Small intestine (tissue), 7 donors: Measurements from ENCODE around the gene PGAM1. TPM values are rescaled to one million over a fixed set of nuclear protein-coding genes. Genes with fewer than 3 reads are reported as not detected.

Experiments
- DNase-seq, 2 donors: peaks; one replicate each; pipeline versions ENCODE4 v3.0.0 to v3.0.0-alpha.2; 2013
- FAIRE-seq: peaks from 2 replicates; lab custom pipeline; 2012; peaks lifted over from hg19 to GRCh38; lab: Jason Lieb, UNC
- H3K27ac ChIP-seq, 3 donors: one replicate each; pipeline ENCODE4 v1.5.1; 2013; ENCODE audit warnings: low read length in 2 of 3, mild to moderate bottlenecking in 2 of 3, control low read depth in 1 of 3, inconsistent platforms in 1 of 3, low read depth in 1 of 3, moderate library complexity in 1 of 3
- H3K27me3 ChIP-seq, 3 donors: one replicate each; pipeline ENCODE4 v1.6.1; 2013; ENCODE audit warnings: low read length in 3 of 3, inconsistent platforms in 1 of 3; ENCODE audit not compliant: control insufficient read depth in 3 of 3, insufficient read depth in 3 of 3
- H3K36me3 ChIP-seq, 3 donors: one replicate each; pipeline ENCODE4 v1.6.1; 2013; ENCODE audit warnings: low read length in 3 of 3, inconsistent platforms in 1 of 3, low read depth in 1 of 3, mild to moderate bottlenecking in 1 of 3, moderate library complexity in 1 of 3; ENCODE audit not compliant: control insufficient read depth in 3 of 3, insufficient read depth in 2 of 3
- H3K4me1 ChIP-seq, 3 donors: one replicate each; pipeline ENCODE4 v1.6.1; 2013; ENCODE audit warnings: low read length in 2 of 3, inconsistent platforms in 1 of 3, low read depth in 1 of 3, mild to moderate bottlenecking in 1 of 3, moderate library complexity in 1 of 3; ENCODE audit not compliant: control insufficient read depth in 3 of 3, insufficient read depth in 2 of 3
- H3K4me3 ChIP-seq, 3 donors: one replicate each; pipeline ENCODE4 v1.5.1; 2013; ENCODE audit warnings: low read length in 3 of 3, control low read depth in 1 of 3, inconsistent platforms in 1 of 3, low read depth in 1 of 3, mild to moderate bottlenecking in 1 of 3, moderate library complexity in 1 of 3
- H3K9me3 ChIP-seq, 2 donors: one replicate each; pipeline ENCODE4 v1.6.1; 2013; ENCODE audit warnings: low read depth in 1 of 2, low read length in 1 of 2; ENCODE audit not compliant: control insufficient read depth in 2 of 2, insufficient read depth in 1 of 2
- WGBS, 3 donors: extraction: QIAGEN DNeasy Blood & Tissue Kit; methylation state at CpG; one replicate each; pipeline ENCODE4 v1.1.7; 2013; 5-methylcytosine and 5-hydroxymethylcytosine counted together
- polyA plus RNA-seq, 4 donors: library from polyadenylated mRNA; stranded (reverse) in 3 of 4; unstranded in 1 of 4; fragments of 200-250 nt in 3 of 4; fragments of 120-200 nt in 1 of 4; gene quantifications; one replicate each; pipeline versions ENCODE4 v1.2.1 to v1.2.3, GENCODE V29; 2013
- donor health status: healthy with polysubstance abuse.
- donor health status: control.
- donor health status: control.
- donor health status: Bipolar disorder and iron deficiency.
- donor health status: healthy.

PGAM1 gene
- polyA plus RNA-seq, 4 donors = 129 to 300 (median 235) TPM

- FAIRE-seq (no peak), DNase-seq (no peak)
- WGBS, 3 donors = 88 to 93% (median 91%) methylated on average over 6 of the region's 6 CpGs
- Histone ChIP-seq H3K4me1 (peaks cover 0 to 1% (median 0%) of the 10 kb centered on the region in 3 donors), H3K27me3 (no peaks in the 10 kb centered on the region), H3K4me3 (no peak overlapping the region), H3K9me3 (no peaks in the 10 kb centered on the region), H3K36me3 (peaks cover 2 to 53% (median 9%) of the 10 kb centered on the region in 3 donors), H3K27ac (no peak overlapping the region)
These were observed 26.4 kb downstream of the PGAM1 start for GRCh38 chr10:97452352-97452751.

GRCh38 chr10:97454330-97455036 lies 28.5 kb downstream of the PGAM1 start:
- Histone ChIP-seq H3K4me3 (no peak overlapping the region), H3K36me3 (peaks cover 7 to 74% (median 15%) of the 10 kb centered on the region in 3 donors), H3K9me3 (no peaks in the 10 kb centered on the region), H3K27me3 (no peaks in the 10 kb centered on the region), H3K4me1 (no peaks in the 10 kb centered on the region), H3K27ac (no peak overlapping the region)
- no peak for FAIRE-seq
- 69 to 81% (median 74%) methylated on average over 3 of the region's 3 CpGs for WGBS, 3 donors
- DNase-seq = peak in 1 of 2 donors; percentile 44

- Histone ChIP-seq H3K9me3 (no peaks in the 10 kb centered on the region), H3K4me1 (no peaks in the 10 kb centered on the region), H3K27me3 (no peaks in the 10 kb centered on the region), H3K27ac (no peak overlapping the region), H3K36me3 (peaks cover 20 to 84% (median 23%) of the 10 kb centered on the region in 3 donors), H3K4me3 (no peak overlapping the region)
- WGBS, 3 donors = 63 to 82% (median 73%) methylated on average over 5 of the region's 5 CpGs
- FAIRE-seq = no peak
- no peak for DNase-seq
These were observed 30.2 kb downstream of the PGAM1 start for GRCh38 chr10:97456034-97456685.

- no peak for FAIRE-seq
- H3K4me1 ChIP-seq = no peaks in the 10 kb centered on the region
- peaks cover 21 to 84% (median 28%) of the 10 kb centered on the region in 3 donors for H3K36me3 ChIP-seq
- no peak for DNase-seq
- no peaks in the 10 kb centered on the region for H3K27me3 ChIP-seq
- H3K27ac ChIP-seq = no peak overlapping the region
- no peak overlapping the region for H3K4me3 ChIP-seq
- no peaks in the 10 kb centered on the region for H3K9me3 ChIP-seq
- 72 to 83% (median 74%) methylated on average over 3 of the region's 3 CpGs for WGBS, 3 donors
These were observed 30.7 kb downstream of the PGAM1 start for GRCh38 chr10:97456686-97457065.

- H3K36me3 ChIP-seq = peaks cover 22 to 80% (median 32%) of the 10 kb centered on the region in 3 donors
- H3K27ac ChIP-seq = no peak overlapping the region
- FAIRE-seq (no peak), DNase-seq (no peak)
- no peaks in the 10 kb centered on the region for H3K27me3 ChIP-seq
- H3K4me3 ChIP-seq = no peak overlapping the region
- no peaks in the 10 kb centered on the region for H3K4me1 ChIP-seq
- no peaks in the 10 kb centered on the region for H3K9me3 ChIP-seq
- 95 to 96% (median 95%) methylated on average over 7 of the region's 7 CpGs for WGBS, 3 donors
These were observed 33.1 kb downstream of the PGAM1 start for GRCh38 chr10:97459111-97459510.

- Histone ChIP-seq H3K27ac (no peak overlapping the region), H3K4me3 (no peak overlapping the region), H3K4me1 (no peaks in the 10 kb centered on the region), H3K9me3 (no peaks in the 10 kb centered on the region), H3K27me3 (no peaks in the 10 kb centered on the region), H3K36me3 (peaks cover 22 to 84% (median 32%) of the 10 kb centered on the region in 3 donors)
- WGBS, 3 donors = 72 to 80% (median 78%) methylated on average over 7 of the region's 7 CpGs
- DNase-seq = no peak
- FAIRE-seq = no peak
These were observed 33.9 kb downstream of the PGAM1 start for GRCh38 chr10:97459933-97460332.

- no peaks in the 10 kb centered on the region for H3K4me1 ChIP-seq
- H3K9me3 ChIP-seq = no peaks in the 10 kb centered on the region
- no peak overlapping the region for H3K27ac ChIP-seq
- 94 to 97% (median 94%) methylated on average over 2 of the region's 2 CpGs for WGBS, 3 donors
- H3K27me3 ChIP-seq = no peaks in the 10 kb centered on the region
- no peak overlapping the region for H3K4me3 ChIP-seq
- H3K36me3 ChIP-seq = peaks cover 26 to 94% (median 31%) of the 10 kb centered on the region in 3 donors
- no peak for FAIRE-seq
- no peak for DNase-seq
These were observed 36.3 kb downstream of the PGAM1 start for GRCh38 chr10:97462309-97462708.

GRCh38 chr10:97463363-97464132 lies 37.6 kb downstream of the PGAM1 start:
- H3K36me3 ChIP-seq = peaks cover 31 to 93% (median 33%) of the 10 kb centered on the region in 3 donors
- H3K4me1 ChIP-seq = no peaks in the 10 kb centered on the region
- H3K27ac ChIP-seq = no peak overlapping the region
- no peaks in the 10 kb centered on the region for H3K9me3 ChIP-seq
- 68 to 80% (median 70%) methylated on average over 4 of the region's 4 CpGs for WGBS, 3 donors
- no peak for FAIRE-seq
- no peak overlapping the region for H3K4me3 ChIP-seq
- DNase-seq = peak; percentile 79 to 80
- H3K27me3 ChIP-seq = no peaks in the 10 kb centered on the region
